NCI-H226 (cell line): ENCODE data around the gene POU2AF2.

Experiments
- DNase-seq: peaks from one replicate; pipeline ENCODE4 v3.0.0-alpha.2; 2015

The POU2AF2 gene

DNA sequence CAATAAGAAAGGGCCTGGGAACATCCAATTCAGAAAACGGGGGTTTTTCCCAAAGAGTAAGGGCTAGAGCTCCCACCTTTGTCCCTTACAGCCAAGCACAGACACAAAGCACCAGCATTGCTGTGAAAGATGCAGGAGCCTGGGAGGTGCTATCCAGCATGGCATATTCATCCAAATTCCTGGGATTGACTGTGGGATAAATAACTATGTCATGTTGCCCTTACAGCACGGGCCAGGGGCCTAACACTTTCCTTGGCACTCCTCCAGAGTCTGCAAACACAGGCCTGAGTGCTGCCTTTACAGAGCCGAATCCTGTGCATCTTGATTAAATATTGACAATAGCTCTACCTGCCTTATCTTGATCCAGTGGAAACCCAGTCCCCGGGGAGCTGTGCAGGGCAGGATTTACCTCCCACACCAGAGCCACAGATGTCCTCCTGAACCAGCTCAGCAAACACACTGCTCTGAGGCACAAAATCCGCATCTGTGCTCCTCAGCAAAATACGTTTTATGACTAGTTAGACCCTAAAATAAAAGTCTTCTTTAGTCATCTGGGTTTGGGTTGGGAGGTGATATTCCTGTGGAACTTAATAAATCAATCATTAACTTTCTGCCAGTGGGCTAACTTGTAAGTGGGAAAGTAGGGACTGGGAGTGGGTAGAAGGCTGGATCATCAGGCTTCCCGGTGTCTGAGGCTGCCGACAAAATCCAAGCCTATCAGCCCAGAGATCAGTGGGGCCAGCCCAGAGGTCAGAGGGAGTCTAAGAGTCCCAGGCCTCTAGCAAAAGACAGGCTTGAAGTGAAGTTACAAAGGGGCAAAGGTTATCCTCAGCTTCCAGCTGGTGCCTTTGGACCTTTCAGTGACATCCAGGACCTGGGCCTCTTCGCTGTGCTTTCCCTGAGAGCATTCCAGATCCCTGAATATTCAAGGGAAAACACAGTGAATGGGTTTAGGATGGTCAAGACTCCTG lies 89.3 kb downstream of the POU2AF2 start:
- DNase-seq = no peak

DNA sequence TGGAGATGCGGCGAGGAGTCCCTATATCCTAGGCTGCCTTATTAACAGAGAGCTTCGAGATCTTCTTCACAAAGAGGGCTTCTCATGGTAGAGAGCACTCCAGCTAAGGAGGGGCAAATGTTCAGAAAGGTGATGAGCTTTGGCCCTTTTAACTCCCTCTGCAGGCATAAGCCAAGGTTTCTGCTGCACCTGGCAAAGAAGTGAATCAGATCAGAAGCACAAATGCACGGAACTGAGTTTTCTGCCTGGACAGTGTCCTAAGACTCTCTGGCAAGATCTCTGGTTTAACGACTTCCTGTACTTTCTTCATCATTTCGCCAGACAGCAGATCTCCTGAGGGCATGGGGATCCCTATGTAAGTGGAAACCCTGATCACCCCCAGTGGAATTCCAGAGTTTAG lies 90.0 kb downstream of the POU2AF2 start:
- no peak for DNase-seq
